PC-9 (cell line): Measurements from ENCODE around the gene EXO5.
"Not testable (repeated sequence)": the region's sequence is repeated elsewhere in the genome, so short reads cannot be mapped to it uniquely, and the experiment has no call there.

Experiments used
- CTCF ChIP-seq: fragments of 200-600 bp; sonication (generic); conservative IDR thresholded peaks from 2 replicates; pipeline ENCODE4 v1.6.1; 2017; ENCODE audit warnings: mixed run types, antibody characterized with exemption, mild to moderate bottlenecking, moderate library complexity
- EZH2 ChIP-seq: fragments of 200-600 bp; sonication (generic); IDR thresholded peaks from 2 replicates; pipeline ENCODE4 v1.8.0; 2017; ENCODE audit warnings: antibody characterized with exemption, low read depth

GRCh38 chr1:40554807-40555206 is 46.2 kb downstream of the EXO5 start:
- TF ChIP-seq CTCF, EZH2: not testable (repeated sequence)
